NCI-H2081 (cell line): ENCODE results near the gene NEAT1.

Source experiments
- DNase-seq, 2 experiments: peaks; one replicate each; lab custom pipeline; 2025; lab: John Stamatoyannopoulos, UW

NEAT1 gene

GRCh38 chr11:65422633-65423515 lies at the start of gene NEAT1:
Gene NEAT1 (plus strand): TSS chr11:65422798.
- peak in 1 of 2 experiments; percentile 46 for DNase-seq

- no peak for DNase-seq
Measured at GRCh38 chr11:65373839-65374580, 48.6 kb upstream of the NEAT1 start.

GRCh38 chr11:65375012-65375411 lies 47.6 kb upstream of the NEAT1 start:
- no peak for DNase-seq

- no peak for DNase-seq
Measured at GRCh38 chr11:65376138-65376713, 46.4 kb upstream of the NEAT1 start.

GRCh38 chr11:65377036-65377435 lies 45.6 kb upstream of the NEAT1 start:
- no peak for DNase-seq

GRCh38 chr11:65377777-65378176 lies 44.8 kb upstream of the NEAT1 start:
- DNase-seq, result no peak

- DNase-seq, result no peak
Measured at GRCh38 chr11:65378208-65378927, 44.2 kb upstream of the NEAT1 start.

GRCh38 chr11:65378928-65379638 lies 43.5 kb upstream of the NEAT1 start:
- no peak for DNase-seq

GRCh38 chr11:65379698-65380459 lies 42.7 kb upstream of the NEAT1 start:
- DNase-seq, result no peak

GRCh38 chr11:65380460-65381119 lies 42.0 kb upstream of the NEAT1 start:
- no peak for DNase-seq

- no peak for DNase-seq
Measured at GRCh38 chr11:65381716-65382032, 40.9 kb upstream of the NEAT1 start.

GRCh38 chr11:65382033-65382803 lies 40.4 kb upstream of the NEAT1 start, which contains the start of gene SLC25A45:
Gene SLC25A45 (minus strand): TSS chr11:65382646. CDS start chr11:65381951, 695 bp downstream.
- DNase-seq, result peak; percentile 83 to 88

GRCh38 chr11:65382804-65383368 lies 39.7 kb upstream of the NEAT1 start:
- peak; percentile 72 to 82 for DNase-seq

- DNase-seq, result no peak
Measured at GRCh38 chr11:65383778-65384177, 38.8 kb upstream of the NEAT1 start.

- no peak for DNase-seq
Measured at GRCh38 chr11:65384301-65384889, 38.2 kb upstream of the NEAT1 start.

- DNase-seq, result peak; percentile 75 to 84
Measured at GRCh38 chr11:65386307-65387140, 36.1 kb upstream of the NEAT1 start, which contains the start of gene FRMD8. Gene FRMD8 (plus strand): TSS chr11:65386637. CDS start chr11:65387037, 400 bp downstream.

- DNase-seq, result no peak
Measured at GRCh38 chr11:65388731-65389130, 33.9 kb upstream of the NEAT1 start.
